SU-DHL-6 (cell line): ENCODE data around the gene CBX6.
A peak's percentile ranks its signal among the peaks of the same experiment; 100 is the strongest.

Experiments used
- H2AFZ ChIP-seq: fragments of 200-600 bp; sonication (generic); 2 replicates; pipeline ENCODE4 v1.6.1; 2014; ENCODE audit warnings: low read depth, mild to moderate bottlenecking, moderate library complexity, mixed read lengths, antibody characterized with exemption, low read length; ENCODE audit not compliant: severe bottlenecking
- H3F3A ChIP-seq: fragments of 200-600 bp; shearing (Covaris generic); 2 replicates; pipeline ENCODE4 v1.6.0; 2016; ENCODE audit warnings: antibody characterized with exemption, mild to moderate bottlenecking; ENCODE audit not compliant: insufficient read depth
- H3K27ac ChIP-seq: fragments of 200-600 bp; sonication (generic); 2 replicates; pipeline ENCODE4 v1.5.1; 2016; ENCODE audit warnings: low read depth, mild to moderate bottlenecking, low read length, moderate library complexity, mixed read lengths
- H3K27me3 ChIP-seq: fragments of 200-600 bp; sonication (generic), shearing (Covaris generic); 2 replicates; pipeline ENCODE4 v1.6.0; 2014; ENCODE audit warnings: mild to moderate bottlenecking, low read length
- H3K36me3 ChIP-seq: fragments of 200-600 bp; sonication (generic); 2 replicates; pipeline ENCODE4 v1.6.1; 2014; ENCODE audit warnings: mild to moderate bottlenecking, low read length, mixed read lengths
- H3K4me2 ChIP-seq: fragments of 300-600, 200-600 bp; shearing (Covaris generic), sonication (generic); 2 replicates; pipeline ENCODE4 v1.6.0; 2014; ENCODE audit warnings: low read length, low read depth, mild to moderate bottlenecking; ENCODE audit not compliant: poor library complexity, severe bottlenecking
- H3K4me3 ChIP-seq: fragments of 200-600 bp; sonication (generic); 2 replicates; pipeline ENCODE4 v1.5.1; 2014; ENCODE audit warnings: antibody characterized with exemption, low read length, mild to moderate bottlenecking, mixed read lengths; ENCODE audit not compliant: insufficient read depth, poor library complexity, severe bottlenecking
- H3K79me2 ChIP-seq: fragments of 200-600 bp; sonication (generic); 2 replicates; pipeline ENCODE4 v1.6.1; 2014; ENCODE audit warnings: mild to moderate bottlenecking, low read length, moderate library complexity; ENCODE audit not compliant: insufficient read depth
- H3K9ac ChIP-seq: fragments of 200-600 bp; sonication (generic); 2 replicates; pipeline ENCODE4 v1.7.0; 2014; ENCODE audit warnings: mild to moderate bottlenecking, low read length
- H3K9me2 ChIP-seq: fragments of 200-600 bp; sonication (generic); replicated peaks from 2 replicates; pipeline ENCODE4 v1.6.1; 2014; ENCODE audit warnings: low read length; ENCODE audit not compliant: insufficient read depth
- H3K9me3 ChIP-seq: fragments of 200-600 bp; sonication (generic); 2 replicates; pipeline ENCODE4 v1.6.1; 2014; ENCODE audit warnings: low read length, mixed read lengths; ENCODE audit not compliant: insufficient read depth
- H4K20me1 ChIP-seq: fragments of 200-600 bp; sonication (generic); 2 replicates; pipeline ENCODE4 v1.6.1; 2014; ENCODE audit warnings: low read depth, mild to moderate bottlenecking, antibody characterized with exemption, low read length, moderate library complexity, mixed read lengths
- CTCF ChIP-seq: fragments of 200-600 bp; sonication (generic); IDR thresholded peaks from one replicate; pipeline ENCODE4 v1.5.1; 2017; ENCODE audit warnings: antibody characterized with exemption, mild to moderate bottlenecking, low read length, moderate library complexity; ENCODE audit not compliant: insufficient read depth, poor library complexity, severe bottlenecking
- EZH2phosphoT487 ChIP-seq: fragments of 200-600 bp; sonication (generic), shearing (Covaris generic); conservative IDR thresholded peaks from 2 replicates; pipeline ENCODE4 v1.6.1; 2018; ENCODE audit warnings: mild to moderate bottlenecking, antibody characterized with exemption, low read length, moderate library complexity, mixed read lengths

Gene CBX6

DNA sequence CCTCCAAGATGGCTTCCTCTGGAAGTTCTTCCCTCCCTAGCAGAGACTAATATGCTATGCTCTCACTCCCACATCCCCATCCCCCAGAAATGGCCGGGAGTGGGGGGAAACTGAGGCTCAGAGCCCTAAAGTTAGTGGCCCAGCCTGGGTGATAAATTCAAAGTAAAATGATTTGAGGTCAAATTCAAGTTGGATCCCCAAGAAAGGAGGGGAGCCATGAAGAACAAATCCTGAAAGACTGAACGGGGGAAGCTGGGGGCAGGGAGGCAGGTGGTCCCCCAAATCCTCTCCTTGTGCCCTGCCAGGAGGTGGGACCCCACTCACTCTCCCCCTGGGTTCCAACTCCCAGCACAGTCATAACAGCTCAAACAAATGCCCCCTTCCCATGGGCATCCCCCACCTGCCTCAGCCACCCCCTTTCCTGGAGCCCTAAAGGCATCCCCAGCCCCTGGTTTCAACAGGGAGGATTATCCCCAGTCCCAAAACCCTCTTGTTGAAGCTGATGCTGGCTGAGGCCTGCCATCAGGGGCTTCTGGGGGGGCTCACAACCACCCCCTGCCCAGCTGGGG lies 1.1 kb downstream of the CBX6 start:
- H3K4me2 ChIP-seq, result peak overlapping the region; percentile 93
- H3K9me2 ChIP-seq, result no peaks in the 10 kb centered on the region
- H3K9me3 ChIP-seq, result no peaks in the 10 kb centered on the region
- no peaks in the 10 kb centered on the region for H3K36me3 ChIP-seq
- peak overlapping the region; percentile 67 for H2AFZ ChIP-seq
- peaks cover 18% of the 10 kb centered on the region; the same call in 1 of the 2 replicates for H3K79me2 ChIP-seq
- H3F3A ChIP-seq, result 0 out of 2 replicates have a peak, but pooled peaks cover 3% of the 10 kb centered on the region
- TF ChIP-seq CTCF, result no peak
- TF ChIP-seq EZH2phosphoT487, result no peak
- no peaks in the 10 kb centered on the region for H4K20me1 ChIP-seq
- peak overlapping the region; percentile 98 for H3K4me3 ChIP-seq
- peak overlapping the region; percentile 87 for H3K27ac ChIP-seq
- H3K27me3 ChIP-seq, result no peaks in the 10 kb centered on the region
- peak overlapping the region; percentile 94 for H3K9ac ChIP-seq

- H3F3A ChIP-seq, result 0 out of 2 replicates have a peak, but pooled peaks cover 3% of the 10 kb centered on the region
- H3K9ac ChIP-seq, result peak overlapping the region; percentile 94
- no peaks in the 10 kb centered on the region for H3K9me3 ChIP-seq
- peak overlapping the region; percentile 87 for H3K27ac ChIP-seq
- no peak overlapping the region for H2AFZ ChIP-seq
- H3K4me3 ChIP-seq, result peak overlapping the region; percentile 98
- H3K4me2 ChIP-seq, result peak overlapping the region; percentile 93
- H3K9me2 ChIP-seq, result no peaks in the 10 kb centered on the region
- H3K27me3 ChIP-seq, result no peaks in the 10 kb centered on the region
- no peaks in the 10 kb centered on the region for H3K36me3 ChIP-seq
- peak; percentile 91 for TF ChIP-seq CTCF
- TF ChIP-seq EZH2phosphoT487, result no peak
- H3K79me2 ChIP-seq, result peaks cover 18% of the 10 kb centered on the region; the same call in 1 of the 2 replicates
- no peaks in the 10 kb centered on the region for H4K20me1 ChIP-seq
Measured at GRCh38 chr22:38870312-38870741, 1.7 kb downstream of the CBX6 start.

- Histone ChIP-seq H3K79me2 (peaks cover 18% of the 10 kb centered on the region; the same call in 1 of the 2 replicates), H2AFZ (no peak overlapping the region), H3K4me2 (peak overlapping the region; percentile 93), H3K27me3 (no peaks in the 10 kb centered on the region), H4K20me1 (no peaks in the 10 kb centered on the region), H3K9me3 (no peaks in the 10 kb centered on the region), H3K9ac (peak overlapping the region; percentile 94; the same call in 1 of the 2 replicates), H3F3A (0 out of 2 replicates have a peak, but pooled peaks cover 3% of the 10 kb centered on the region), H3K36me3 (no peaks in the 10 kb centered on the region), H3K27ac (no peak overlapping the region), H3K4me3 (no peak overlapping the region), H3K9me2 (no peaks in the 10 kb centered on the region)
- TF ChIP-seq EZH2phosphoT487, result no peak
- no peak for TF ChIP-seq CTCF
Measured at GRCh38 chr22:38869663-38870062, 2.4 kb downstream of the CBX6 start.
